IPS-20b (cell line): ENCODE data around the gene TAS2R30.

Experiments
- H3K27ac ChIP-seq: one replicate; pipeline ENCODE4 v1.5.1; 2013; ENCODE audit warnings: low read length
- H3K27me3 ChIP-seq: 2 replicates; pipeline ENCODE4 v1.6.1; 2013; ENCODE audit warnings: mild to moderate bottlenecking, low read length, inconsistent platforms; ENCODE audit not compliant: insufficient read depth
- H3K36me3 ChIP-seq: 2 replicates; pipeline ENCODE4 v1.6.1; 2013; ENCODE audit warnings: low read depth, mild to moderate bottlenecking, inconsistent platforms, low read length, moderate library complexity; ENCODE audit not compliant: insufficient read depth
- H3K4me1 ChIP-seq: 2 replicates; pipeline ENCODE4 v1.6.1; 2013; ENCODE audit warnings: mild to moderate bottlenecking, control low read depth, inconsistent platforms, low read length, moderate library complexity; ENCODE audit not compliant: insufficient read depth
- H3K4me3 ChIP-seq: 2 replicates; pipeline ENCODE4 v1.5.1; 2013; ENCODE audit warnings: mild to moderate bottlenecking, low read length, inconsistent platforms
- H3K9ac ChIP-seq: 2 replicates; pipeline ENCODE4 v1.6.1; 2013; ENCODE audit warnings: low read depth, mild to moderate bottlenecking, inconsistent platforms, low read length, moderate library complexity
- H3K9me3 ChIP-seq: 2 replicates; pipeline ENCODE4 v1.6.1; 2013; ENCODE audit warnings: mild to moderate bottlenecking, low read depth, low read length, inconsistent platforms; ENCODE audit not compliant: insufficient read depth

TAS2R30 gene, protein sequence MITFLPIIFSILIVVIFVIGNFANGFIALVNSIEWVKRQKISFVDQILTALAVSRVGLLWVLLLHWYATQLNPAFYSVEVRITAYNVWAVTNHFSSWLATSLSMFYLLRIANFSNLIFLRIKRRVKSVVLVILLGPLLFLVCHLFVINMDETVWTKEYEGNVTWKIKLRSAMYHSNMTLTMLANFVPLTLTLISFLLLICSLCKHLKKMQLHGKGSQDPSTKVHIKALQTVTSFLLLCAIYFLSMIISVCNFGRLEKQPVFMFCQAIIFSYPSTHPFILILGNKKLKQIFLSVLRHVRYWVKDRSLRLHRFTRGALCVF

GRCh38 chr12:11134305-11134704 lies at the start of gene TAS2R30:
Gene TAS2R30, minus strand, starts transcription at chr12:11134644. Its CDS starts 400 bp downstream, at chr12:11134244.
- Histone ChIP-seq H3K9me3 (no peaks in the 10 kb centered on the region), H3K4me1 (no peaks in the 10 kb centered on the region), H3K36me3 (no peaks in the 10 kb centered on the region), H3K27ac (no peak within 1 kb of the TSS), H3K9ac (no peak within 1 kb of the TSS), H3K4me3 (no peak within 1 kb of the TSS), H3K27me3 (no peaks in the 10 kb centered on the region)

DNA sequence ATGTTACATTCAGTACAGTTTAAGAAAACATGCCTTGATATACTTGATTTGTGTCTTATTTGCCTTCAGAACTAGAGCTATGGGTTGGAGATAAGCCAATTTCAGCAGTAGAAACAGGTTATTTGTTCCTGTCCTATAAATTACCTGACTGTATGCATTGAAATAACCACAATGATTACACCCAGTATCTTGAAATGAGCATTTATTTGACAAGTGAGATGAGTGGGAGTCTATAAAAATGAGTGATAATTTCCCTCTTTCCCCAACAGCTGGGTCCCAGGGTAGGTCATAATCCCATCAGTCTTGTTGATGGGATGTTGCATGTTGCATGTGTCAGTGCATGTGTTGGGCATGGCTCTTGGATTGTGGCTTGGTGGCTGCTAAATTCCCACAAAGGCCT lies 48.6 kb upstream of the TAS2R30 start:
- no peak overlapping the region for H3K4me3 ChIP-seq
- H3K9me3 ChIP-seq: no peaks in the 10 kb centered on the region
- H3K27ac ChIP-seq: no peak overlapping the region
- H3K36me3 ChIP-seq: no peaks in the 10 kb centered on the region
- no peaks in the 10 kb centered on the region for H3K4me1 ChIP-seq
- no peak overlapping the region for H3K9ac ChIP-seq
- no peaks in the 10 kb centered on the region for H3K27me3 ChIP-seq

DNA sequence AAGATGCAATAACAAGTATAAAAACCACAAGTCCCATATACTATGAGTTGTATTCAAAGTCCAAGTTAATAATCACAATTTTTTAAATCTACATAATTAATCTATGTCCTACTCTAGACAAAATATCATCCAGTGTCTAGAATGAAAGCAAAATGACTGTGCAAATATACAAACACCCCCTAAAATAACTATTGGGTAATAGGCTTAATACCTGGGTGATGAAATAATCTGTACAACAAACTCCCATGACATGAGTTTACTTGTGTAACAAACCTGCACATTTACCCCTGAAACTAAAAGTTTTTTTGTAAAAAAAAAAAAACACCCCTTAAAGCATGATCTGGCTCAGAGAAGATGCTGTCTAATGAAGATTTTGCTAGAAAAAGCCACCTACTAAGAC lies 48.1 kb upstream of the TAS2R30 start:
- no peaks in the 10 kb centered on the region for H3K9me3 ChIP-seq
- H3K4me3 ChIP-seq: no peak overlapping the region
- H3K27ac ChIP-seq: no peak overlapping the region
- no peaks in the 10 kb centered on the region for H3K36me3 ChIP-seq
- no peaks in the 10 kb centered on the region for H3K4me1 ChIP-seq
- H3K27me3 ChIP-seq: no peaks in the 10 kb centered on the region
- no peak overlapping the region for H3K9ac ChIP-seq

- no peak overlapping the region for H3K9ac ChIP-seq
- H3K4me1 ChIP-seq: 0 out of 2 replicates have a peak, but pooled peaks cover 3% of the 10 kb centered on the region
- no peak overlapping the region for H3K4me3 ChIP-seq
- no peaks in the 10 kb centered on the region for H3K27me3 ChIP-seq
- H3K9me3 ChIP-seq: no peaks in the 10 kb centered on the region
- peaks cover 3% of the 10 kb centered on the region; the same call in 1 of the 2 replicates for H3K36me3 ChIP-seq
- no peak overlapping the region for H3K27ac ChIP-seq
These were observed 43.8 kb upstream of the TAS2R30 start for GRCh38 chr12:11178250-11178649.

- H3K27ac ChIP-seq: no peak overlapping the region
- H3K27me3 ChIP-seq: no peaks in the 10 kb centered on the region
- peaks cover 15% of the 10 kb centered on the region for H3K4me1 ChIP-seq
- H3K9me3 ChIP-seq: no peaks in the 10 kb centered on the region
- H3K36me3 ChIP-seq: peaks cover 13% of the 10 kb centered on the region; the same call in 1 of the 2 replicates
- H3K9ac ChIP-seq: no peak overlapping the region
- no peak overlapping the region for H3K4me3 ChIP-seq
These were observed 39.6 kb upstream of the TAS2R30 start for GRCh38 chr12:11174022-11174421.

- no peaks in the 10 kb centered on the region for H3K9me3 ChIP-seq
- H3K9ac ChIP-seq: peak overlapping the region; percentile 99
- H3K4me1 ChIP-seq: peaks cover 15% of the 10 kb centered on the region
- peak overlapping the region; percentile 83 for H3K27ac ChIP-seq
- no peaks in the 10 kb centered on the region for H3K27me3 ChIP-seq
- peaks cover 20% of the 10 kb centered on the region; the same call in 1 of the 2 replicates for H3K36me3 ChIP-seq
- peak overlapping the region; percentile 98 for H3K4me3 ChIP-seq
These were observed 37.7 kb upstream of the TAS2R30 start for GRCh38 chr12:11171969-11172675.

- H3K27ac ChIP-seq: peak within 1 kb of the TSS; percentile 83
- peak within 1 kb of the TSS; percentile 98 for H3K4me3 ChIP-seq
- peaks cover 24% of the 10 kb centered on the region for H3K36me3 ChIP-seq
- no peaks in the 10 kb centered on the region for H3K9me3 ChIP-seq
- peak within 1 kb of the TSS; percentile 99 for H3K9ac ChIP-seq
- H3K27me3 ChIP-seq: no peaks in the 10 kb centered on the region
- H3K4me1 ChIP-seq: peaks cover 15% of the 10 kb centered on the region
These were observed 36.9 kb upstream of the TAS2R30 start, which contains the start of gene SMIM10L1 for GRCh38 chr12:11171145-11171968. Gene SMIM10L1, plus strand, starts transcription at chr12:11171194. Its CDS starts 163 bp downstream, at chr12:11171357.

DNA sequence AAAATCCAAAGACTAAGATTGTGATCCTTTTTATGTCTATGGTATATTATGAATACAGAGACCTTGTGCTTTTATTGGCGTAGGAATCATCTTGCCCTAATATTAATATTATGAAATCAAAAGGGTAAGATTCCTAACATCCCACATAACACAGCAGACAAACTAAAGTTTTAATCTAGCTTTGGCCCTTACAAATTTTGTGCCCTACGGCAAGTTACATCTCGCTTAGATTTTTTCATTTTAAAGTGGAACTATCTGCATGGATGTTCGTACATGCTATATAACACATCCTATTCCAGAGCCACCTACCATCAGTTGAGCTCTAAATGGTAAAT lies 36.3 kb upstream of the TAS2R30 start:
- Histone ChIP-seq H3K36me3 (peaks cover 29% of the 10 kb centered on the region), H3K27me3 (no peaks in the 10 kb centered on the region), H3K4me3 (peak overlapping the region; percentile 98), H3K9me3 (no peaks in the 10 kb centered on the region), H3K4me1 (peaks cover 15% of the 10 kb centered on the region), H3K27ac (no peak overlapping the region), H3K9ac (peak overlapping the region; percentile 99)

GRCh38 chr12:11166300-11166699 lies 31.9 kb upstream of the TAS2R30 start:
- Histone ChIP-seq H3K27me3 (no peaks in the 10 kb centered on the region), H3K4me3 (no peak overlapping the region), H3K27ac (no peak overlapping the region), H3K9me3 (no peaks in the 10 kb centered on the region), H3K9ac (no peak overlapping the region), H3K36me3 (peaks cover 56% of the 10 kb centered on the region), H3K4me1 (peaks cover 11% of the 10 kb centered on the region)

GRCh38 chr12:11164384-11164783 lies 29.9 kb upstream of the TAS2R30 start:
- no peak overlapping the region for H3K4me3 ChIP-seq
- H3K36me3 ChIP-seq: peaks cover 56% of the 10 kb centered on the region
- no peak overlapping the region for H3K27ac ChIP-seq
- no peak overlapping the region for H3K9ac ChIP-seq
- H3K9me3 ChIP-seq: no peaks in the 10 kb centered on the region
- no peaks in the 10 kb centered on the region for H3K27me3 ChIP-seq
- peaks cover 3% of the 10 kb centered on the region; the same call in 1 of the 2 replicates for H3K4me1 ChIP-seq

DNA sequence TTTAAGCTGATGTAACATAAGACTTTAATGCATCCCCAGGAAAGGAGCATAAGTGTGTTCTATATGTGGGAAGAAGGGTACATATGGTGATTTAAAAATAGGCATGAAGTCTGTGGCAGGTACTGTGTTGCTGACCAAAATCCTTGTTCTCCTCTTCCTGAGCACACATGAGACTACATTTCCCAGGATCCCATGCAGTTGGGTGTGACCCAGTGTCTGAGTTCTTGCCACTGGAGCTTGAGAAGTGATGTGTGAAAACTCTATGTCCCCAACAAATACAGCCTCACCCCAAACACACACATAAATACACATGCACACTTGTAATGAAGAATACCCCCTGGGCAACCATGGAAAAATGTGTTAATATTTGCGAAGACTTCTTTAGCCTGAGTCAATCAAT lies 28.1 kb upstream of the TAS2R30 start:
- Histone ChIP-seq H3K9me3 (no peaks in the 10 kb centered on the region), H3K9ac (no peak overlapping the region), H3K4me1 (no peaks in the 10 kb centered on the region), H3K36me3 (peaks cover 46% of the 10 kb centered on the region), H3K27me3 (no peaks in the 10 kb centered on the region), H3K27ac (no peak overlapping the region), H3K4me3 (no peak overlapping the region)
